Stomach (tissue), 4 donors: ENCODE data around the gene VGLL4.

Source experiments
- EP300 ChIP-seq: sonication (generic); formaldehyde crosslinking; IDR thresholded peaks from one replicate; pipeline ENCODE4 v1.6.1; 2017; ENCODE audit warnings: antibody characterized with exemption
- POLR2A ChIP-seq, 4 donors: fragments of 450-650 bp; IDR thresholded peaks; one replicate each; pipeline ENCODE4 v1.6.1; 2016; ENCODE audit warnings: antibody characterized with exemption in 4 of 4, control low read depth in 2 of 4, mild to moderate bottlenecking in 1 of 4, moderate library complexity in 1 of 4
- POLR2AphosphoS5 ChIP-seq, 3 donors: sonication (generic); formaldehyde crosslinking; IDR thresholded peaks; one replicate each; pipeline ENCODE4 v1.6.1; 2016; ENCODE audit warnings: antibody characterized with exemption in 3 of 3
- TF ChIP-seq, protein P1 (sequence below), 7 experiments: fragments of 450-650 bp in 4 of 7; fragments of 200-600 bp in 3 of 7; sonication (generic) in 3 of 7; IDR thresholded peaks; one replicate each; pipeline ENCODE4 v1.5.1; 2016 to 2019; ENCODE audit warnings: antibody characterized with exemption in 7 of 7, control low read depth in 2 of 7, mild to moderate bottlenecking in 1 of 7

DNA sequence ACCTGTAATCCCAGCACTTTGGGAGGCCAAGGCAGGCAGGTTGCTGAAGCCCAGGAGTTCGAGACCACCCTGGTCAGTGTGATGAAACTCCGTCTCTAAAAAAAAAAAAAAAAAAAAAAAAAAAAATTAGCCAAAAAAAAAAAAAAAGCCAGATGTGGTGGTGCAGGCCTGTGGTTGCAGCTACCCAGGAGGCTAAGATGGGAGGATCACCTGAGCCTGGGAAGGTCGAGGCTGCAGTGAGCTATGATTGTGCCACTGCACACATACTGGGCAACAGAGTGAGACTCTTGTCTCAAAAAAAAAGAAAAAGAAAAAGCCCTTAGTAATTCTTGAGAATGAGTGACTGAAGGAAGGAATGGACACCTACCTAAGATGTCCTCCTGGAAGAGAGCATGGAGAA, 105.1 kb downstream of the VGLL4 start:
- no peak for TF ChIP-seq POLR2A (IDR thresholded peaks at IDR 0.05)
- no peak for TF ChIP-seq EP300
- TF ChIP-seq, protein P1, sequence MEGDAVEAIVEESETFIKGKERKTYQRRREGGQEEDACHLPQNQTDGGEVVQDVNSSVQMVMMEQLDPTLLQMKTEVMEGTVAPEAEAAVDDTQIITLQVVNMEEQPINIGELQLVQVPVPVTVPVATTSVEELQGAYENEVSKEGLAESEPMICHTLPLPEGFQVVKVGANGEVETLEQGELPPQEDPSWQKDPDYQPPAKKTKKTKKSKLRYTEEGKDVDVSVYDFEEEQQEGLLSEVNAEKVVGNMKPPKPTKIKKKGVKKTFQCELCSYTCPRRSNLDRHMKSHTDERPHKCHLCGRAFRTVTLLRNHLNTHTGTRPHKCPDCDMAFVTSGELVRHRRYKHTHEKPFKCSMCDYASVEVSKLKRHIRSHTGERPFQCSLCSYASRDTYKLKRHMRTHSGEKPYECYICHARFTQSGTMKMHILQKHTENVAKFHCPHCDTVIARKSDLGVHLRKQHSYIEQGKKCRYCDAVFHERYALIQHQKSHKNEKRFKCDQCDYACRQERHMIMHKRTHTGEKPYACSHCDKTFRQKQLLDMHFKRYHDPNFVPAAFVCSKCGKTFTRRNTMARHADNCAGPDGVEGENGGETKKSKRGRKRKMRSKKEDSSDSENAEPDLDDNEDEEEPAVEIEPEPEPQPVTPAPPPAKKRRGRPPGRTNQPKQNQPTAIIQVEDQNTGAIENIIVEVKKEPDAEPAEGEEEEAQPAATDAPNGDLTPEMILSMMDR (IDR thresholded peaks at IDR 0.05): no peak
- TF ChIP-seq POLR2AphosphoS5 (IDR thresholded peaks at IDR 0.05): no peak
